A673 (cell line): ENCODE measurements around the gene BSCL2.

ENCODE experiments used
- EZH2 ChIP-seq: fragments of 200-600 bp; sonication (generic); IDR thresholded peaks from 2 replicates; pipeline ENCODE4 v1.6.1; 2017; ENCODE audit warnings: borderline replicate concordance, low read depth, mild to moderate bottlenecking, mixed read lengths, antibody characterized with exemption, low read length; ENCODE audit not compliant: poor library complexity, severe bottlenecking
- TF ChIP-seq, protein P1 (sequence below): fragments of 300-800, 200-600 bp; sonication (generic); conservative IDR thresholded peaks from 2 replicates; pipeline ENCODE4 v1.5.1; 2017; ENCODE audit warnings: low read depth, mild to moderate bottlenecking, antibody characterized with exemption, low read length, moderate library complexity, mixed read lengths

DNA sequence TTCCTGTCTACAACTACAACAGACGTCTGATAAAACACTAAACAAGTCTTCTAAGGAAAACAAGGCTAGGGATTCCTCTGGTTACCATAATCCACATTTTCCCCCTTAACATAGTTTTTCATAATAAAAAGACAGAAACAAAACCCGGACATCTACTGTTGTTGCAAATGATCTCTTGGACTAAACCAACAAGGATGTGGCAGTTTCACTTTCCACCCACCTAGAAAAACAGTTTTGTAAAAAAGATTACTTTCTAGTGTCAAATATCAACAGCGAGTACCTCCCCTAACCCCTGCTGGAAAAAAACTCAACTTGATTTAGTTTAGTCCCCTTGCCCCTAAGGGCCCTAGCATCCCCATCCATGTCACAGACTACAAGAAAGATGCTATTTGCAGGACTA lies 5.6 kb upstream of the BSCL2 start:
- TF ChIP-seq EZH2: no peak
- TF ChIP-seq, protein P1, sequence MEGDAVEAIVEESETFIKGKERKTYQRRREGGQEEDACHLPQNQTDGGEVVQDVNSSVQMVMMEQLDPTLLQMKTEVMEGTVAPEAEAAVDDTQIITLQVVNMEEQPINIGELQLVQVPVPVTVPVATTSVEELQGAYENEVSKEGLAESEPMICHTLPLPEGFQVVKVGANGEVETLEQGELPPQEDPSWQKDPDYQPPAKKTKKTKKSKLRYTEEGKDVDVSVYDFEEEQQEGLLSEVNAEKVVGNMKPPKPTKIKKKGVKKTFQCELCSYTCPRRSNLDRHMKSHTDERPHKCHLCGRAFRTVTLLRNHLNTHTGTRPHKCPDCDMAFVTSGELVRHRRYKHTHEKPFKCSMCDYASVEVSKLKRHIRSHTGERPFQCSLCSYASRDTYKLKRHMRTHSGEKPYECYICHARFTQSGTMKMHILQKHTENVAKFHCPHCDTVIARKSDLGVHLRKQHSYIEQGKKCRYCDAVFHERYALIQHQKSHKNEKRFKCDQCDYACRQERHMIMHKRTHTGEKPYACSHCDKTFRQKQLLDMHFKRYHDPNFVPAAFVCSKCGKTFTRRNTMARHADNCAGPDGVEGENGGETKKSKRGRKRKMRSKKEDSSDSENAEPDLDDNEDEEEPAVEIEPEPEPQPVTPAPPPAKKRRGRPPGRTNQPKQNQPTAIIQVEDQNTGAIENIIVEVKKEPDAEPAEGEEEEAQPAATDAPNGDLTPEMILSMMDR: no peak
